ENCODE data around the gene SLC50A1. TPM values are rescaled to one million over a fixed set of nuclear protein-coding genes. Genes with fewer than 3 reads are reported as not detected.

The SLC50A1 gene, protein sequence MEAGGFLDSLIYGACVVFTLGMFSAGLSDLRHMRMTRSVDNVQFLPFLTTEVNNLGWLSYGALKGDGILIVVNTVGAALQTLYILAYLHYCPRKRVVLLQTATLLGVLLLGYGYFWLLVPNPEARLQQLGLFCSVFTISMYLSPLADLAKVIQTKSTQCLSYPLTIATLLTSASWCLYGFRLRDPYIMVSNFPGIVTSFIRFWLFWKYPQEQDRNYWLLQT
- 29.3 to 36.5 TPM (median 34.8 TPM) in 5 replicates for total RNA-seq (2022; extraction: Qiagen RNA extraction)

DNA sequence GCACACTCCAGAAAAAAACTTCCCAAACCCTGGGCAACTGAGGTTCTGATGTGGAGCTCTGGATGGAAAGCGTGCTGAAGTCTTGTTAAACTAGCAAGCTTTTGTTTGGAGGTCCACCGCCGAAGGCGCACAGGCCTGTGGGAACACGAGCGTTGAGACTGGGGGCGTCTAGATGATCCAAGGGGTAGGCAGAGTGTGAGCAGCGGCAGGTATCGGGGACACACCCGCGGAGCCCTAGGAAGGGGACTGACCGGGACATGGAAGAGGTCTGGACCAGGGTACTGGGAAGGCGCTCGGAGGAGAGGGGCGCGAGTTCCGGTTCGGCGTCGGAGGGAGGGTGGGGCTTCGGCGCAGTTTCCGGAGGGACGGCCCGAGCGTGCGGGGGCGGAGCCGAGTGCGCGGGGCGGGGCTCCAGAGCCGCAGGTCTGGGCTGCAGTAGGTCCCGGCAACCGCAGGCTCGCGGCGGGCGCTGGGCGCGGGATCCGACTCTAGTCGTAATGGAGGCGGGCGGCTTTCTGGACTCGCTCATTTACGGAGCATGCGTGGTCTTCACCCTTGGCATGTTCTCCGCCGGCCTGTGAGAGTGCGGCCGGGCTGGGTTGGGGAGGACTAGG is at the start of gene SLC50A1:
TSS of gene SLC50A1 (plus strand) at position 438 of the 614 bp plus-strand sequence. CDS start at position 498, 60 bp downstream.

DNA sequence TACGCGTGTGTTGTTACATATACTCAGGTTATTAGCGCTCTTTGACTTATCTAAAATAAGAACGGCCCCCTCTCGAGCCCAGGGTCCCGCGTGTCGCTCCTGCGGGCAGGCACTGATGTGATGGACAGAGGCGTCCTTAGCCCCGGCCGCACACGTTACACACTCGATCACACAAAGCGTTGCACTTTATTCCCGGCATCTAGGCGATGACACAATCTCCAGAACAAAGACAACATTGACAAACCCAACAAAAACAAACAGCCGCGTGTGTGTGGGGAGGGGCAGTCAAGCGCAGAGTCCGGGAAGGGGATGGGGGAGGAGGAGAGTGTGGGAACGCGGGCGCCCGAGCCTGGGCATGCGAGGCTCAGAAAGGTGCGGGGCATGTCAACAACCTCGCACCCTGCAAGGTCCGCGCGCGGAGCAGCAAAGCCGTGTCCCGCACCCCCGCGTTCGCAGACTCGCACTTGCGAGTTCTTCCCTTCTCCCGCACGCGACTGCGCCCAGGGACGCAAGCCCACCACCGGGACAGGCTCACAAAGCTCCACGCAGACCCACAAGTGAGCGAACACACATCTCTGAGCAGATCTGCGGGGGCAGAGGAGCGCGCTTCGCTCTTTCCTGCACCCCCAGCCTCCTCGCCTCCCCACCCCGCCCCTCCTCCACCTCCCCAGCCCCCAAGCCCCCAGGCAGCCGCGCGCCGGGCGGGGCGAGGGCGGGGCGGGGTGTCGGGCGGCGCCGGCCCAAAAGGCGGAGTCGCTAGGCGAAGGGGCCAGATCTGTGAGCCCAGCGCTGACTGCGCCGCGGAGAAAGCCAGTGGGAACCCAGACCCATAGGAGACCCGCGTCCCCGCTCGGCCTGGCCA is 8.3 kb upstream of the SLC50A1 start, which contains the start of gene EFNA1:
TSS of gene EFNA1 (plus strand) at position 772 of the 862 bp plus-strand sequence. CDS start 102 bp downstream, outside the sequence.

DNA sequence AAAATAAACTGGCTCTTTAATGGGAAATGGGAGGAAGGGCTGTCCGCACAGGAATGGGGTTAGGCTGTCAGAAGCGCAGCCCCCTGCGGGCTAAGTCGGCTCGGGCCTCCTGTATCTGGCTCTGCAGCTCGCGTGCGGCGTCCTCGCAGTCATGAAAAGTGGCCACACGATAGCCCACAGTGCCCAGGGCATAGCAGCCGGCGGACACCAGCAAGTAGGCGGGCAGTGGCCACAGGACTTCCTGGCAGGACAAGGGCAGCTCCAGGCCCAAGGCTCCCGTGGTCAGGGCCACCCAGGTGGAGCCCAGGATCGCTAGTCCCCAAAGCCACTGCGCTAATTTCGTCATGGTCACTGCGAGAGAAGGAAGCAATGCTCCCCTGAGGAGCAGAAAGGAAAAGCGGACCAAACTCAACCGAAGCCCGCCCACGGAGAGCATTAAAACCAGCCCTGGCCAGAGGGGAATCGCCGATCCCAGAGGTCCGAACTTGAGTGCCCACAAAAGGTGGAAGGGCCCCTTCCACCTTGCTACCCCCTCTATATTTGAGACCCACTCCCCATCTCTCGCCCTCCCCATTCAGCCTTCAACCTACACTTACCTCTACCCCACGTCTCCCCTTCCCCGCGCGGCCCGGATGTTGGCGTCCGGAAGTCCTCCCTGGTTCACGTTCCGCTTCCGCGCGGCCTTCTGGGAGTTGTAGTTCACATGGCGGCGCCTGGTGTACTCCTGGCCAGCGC is 4.4 kb downstream of the SLC50A1 start, which contains the start of gene DPM3:
TSS of gene DPM3 (minus strand) at position 637 of the 735 bp plus-strand sequence. CDS start at position 346, 291 bp downstream.

DNA sequence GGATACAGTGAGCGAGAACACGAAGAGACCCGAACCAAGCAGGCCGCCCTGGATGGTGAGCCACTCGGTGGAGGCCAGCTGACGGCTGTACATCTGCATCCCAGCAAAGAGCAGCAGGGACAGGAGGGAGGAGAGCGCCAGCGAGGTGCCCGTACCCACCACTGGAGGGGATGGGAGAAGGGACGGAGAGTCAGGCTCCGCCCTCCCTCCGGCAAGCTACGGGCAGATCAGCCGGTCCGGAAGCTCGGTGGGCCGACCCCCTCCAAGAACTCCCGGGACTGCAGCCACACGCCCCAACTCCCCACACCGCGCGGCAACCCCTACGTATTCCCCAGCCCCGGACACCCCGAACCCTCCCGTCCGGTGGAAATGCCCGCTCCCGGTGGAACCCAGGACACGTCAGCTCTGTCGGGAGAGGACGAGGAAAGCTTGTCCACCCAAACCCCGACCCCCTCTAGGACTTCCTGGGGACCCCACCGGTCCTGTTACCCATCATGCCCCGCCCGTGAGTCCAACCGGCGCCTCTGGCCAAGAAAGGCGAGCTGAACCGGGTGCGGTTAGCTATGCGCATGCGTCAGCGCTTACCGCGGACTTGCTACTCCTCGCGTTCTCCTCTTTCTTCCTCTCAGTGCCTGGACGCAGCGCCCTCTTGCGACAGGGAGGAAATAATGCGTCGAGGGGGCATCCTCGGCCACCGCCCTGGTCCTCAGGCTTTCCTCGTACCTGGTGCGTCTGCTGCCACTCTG is 37.3 kb downstream of the SLC50A1 start, which contains the start of gene KRTCAP2:
TSS of gene KRTCAP2 (minus strand) at position 573 of the 746 bp plus-strand sequence. CDS start at position 493, 80 bp downstream.

DNA sequence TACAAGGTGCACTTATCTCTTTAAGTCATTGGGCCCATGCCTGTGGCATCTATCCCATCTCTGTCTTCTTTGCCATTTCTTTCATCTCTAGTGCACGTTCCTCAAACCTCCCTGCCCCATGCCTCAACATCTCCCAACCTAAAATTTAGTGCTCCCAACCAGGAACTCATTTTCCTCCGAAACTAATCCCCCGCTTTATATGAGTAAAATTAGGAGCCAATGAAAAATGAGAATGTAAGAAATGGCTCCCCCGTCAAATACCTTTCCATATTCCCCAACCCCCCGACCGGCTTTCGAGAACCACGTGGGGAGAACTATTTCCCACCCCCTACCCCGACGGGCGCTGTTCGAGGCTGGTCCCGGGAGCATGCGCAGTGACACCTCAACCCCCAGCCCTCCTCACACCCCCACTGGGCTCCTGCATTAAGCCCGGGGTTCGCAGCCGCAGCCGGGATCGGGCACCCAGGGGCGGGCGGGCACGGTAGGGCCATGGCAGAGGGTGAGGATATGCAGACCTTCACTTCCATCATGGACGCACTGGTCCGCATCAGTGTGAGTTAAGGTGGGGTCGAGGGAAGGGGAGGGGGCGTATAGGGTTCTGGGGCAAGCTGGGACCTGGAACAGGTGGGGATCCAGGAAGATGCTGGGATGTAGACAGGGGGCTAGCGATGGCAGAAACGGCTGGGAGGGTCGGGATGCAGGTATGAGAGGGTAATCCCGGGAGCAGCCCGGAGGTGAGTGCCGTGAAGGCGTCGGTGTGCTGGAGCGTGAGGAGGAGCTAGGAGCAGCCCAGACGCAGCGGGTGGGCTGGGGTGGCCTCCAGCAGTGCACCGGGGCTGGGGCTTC is 38.0 kb downstream of the SLC50A1 start, which contains the start of gene TRIM46:
TSS of gene TRIM46 (plus strand) at position 372 of the 846 bp plus-strand sequence. CDS start at position 490, 118 bp downstream.

Other genes with a start within 250 kb of the SLC50A1 start
- gene PMVK, start 199.1 kb upstream of the SLC50A1 start, total RNA-seq (2022; extraction: Qiagen RNA extraction) = 39.3 to 49.1 TPM (median 42.6 TPM) in 5 replicates
- gene PBXIP1, start 179.8 kb upstream of the SLC50A1 start, total RNA-seq (2022; extraction: Qiagen RNA extraction) = 13.5 to 16.4 TPM (median 15.2 TPM) in 5 replicates
- gene PYGO2, start 174.1 kb upstream of the SLC50A1 start, total RNA-seq (2022; extraction: Qiagen RNA extraction) = 20.7 to 25.5 TPM (median 24.0 TPM) in 5 replicates
- gene SHC1, start 165.1 kb upstream of the SLC50A1 start, total RNA-seq (2022; extraction: Qiagen RNA extraction) = 128 to 159 TPM (median 156 TPM) in 5 replicates
- 329 to 371 TPM (median 349 TPM) in 5 replicates for gene CKS1B, start 161.2 kb upstream of the SLC50A1 start, total RNA-seq (2022; extraction: Qiagen RNA extraction)
- gene FLAD1, start 152.5 kb upstream of the SLC50A1 start, total RNA-seq (2022; extraction: Qiagen RNA extraction) = 37.8 to 47.0 TPM (median 44.5 TPM) in 5 replicates
- gene LENEP, start 142.3 kb upstream of the SLC50A1 start, total RNA-seq (2022; extraction: Qiagen RNA extraction) = not detected in 5 replicates
- gene ZBTB7B, start 133.1 kb upstream of the SLC50A1 start, total RNA-seq (2022; extraction: Qiagen RNA extraction) = 18.2 to 32.3 TPM (median 30.4 TPM) in 5 replicates
- 0.35 to 0.57 TPM (median 0.46 TPM) in 5 replicates for gene DCST2, start 102.1 kb upstream of the SLC50A1 start, total RNA-seq (2022; extraction: Qiagen RNA extraction)
- gene DCST1, start 102.0 kb upstream of the SLC50A1 start, total RNA-seq (2022; extraction: Qiagen RNA extraction) = 0.07 to 0.08 TPM in 2 of 5 replicates, not detected in the others
- 52.7 to 90.3 TPM (median 81.7 TPM) in 5 replicates for gene ADAM15, start 84.5 kb upstream of the SLC50A1 start, total RNA-seq (2022; extraction: Qiagen RNA extraction)
- gene EFNA4, start 72.1 kb upstream of the SLC50A1 start, total RNA-seq (2022; extraction: Qiagen RNA extraction) = 7.4 to 9.9 TPM (median 8.7 TPM) in 5 replicates
- 3.4 to 5.1 TPM (median 4.7 TPM) in 5 replicates for gene EFNA3, start 57.0 kb upstream of the SLC50A1 start, total RNA-seq (2022; extraction: Qiagen RNA extraction)
- gene EFNA1, start 8.0 kb upstream of the SLC50A1 start, total RNA-seq (2022; extraction: Qiagen RNA extraction) = 32.8 to 53.9 TPM (median 38.3 TPM) in 5 replicates
- gene DPM3, start 4.7 kb downstream of the SLC50A1 start, total RNA-seq (2022; extraction: Qiagen RNA extraction) = 73.6 to 114 TPM (median 112 TPM) in 5 replicates
- gene KRTCAP2, start 37.5 kb downstream of the SLC50A1 start, total RNA-seq (2022; extraction: Qiagen RNA extraction) = 220 to 279 TPM (median 243 TPM) in 5 replicates
- gene TRIM46, start 38.0 kb downstream of the SLC50A1 start, total RNA-seq (2022; extraction: Qiagen RNA extraction) = 1.4 to 2.5 TPM (median 2.1 TPM) in 5 replicates
- gene THBS3, start 72.0 kb downstream of the SLC50A1 start, total RNA-seq (2022; extraction: Qiagen RNA extraction) = 6.6 to 10.6 TPM (median 9.6 TPM) in 5 replicates
- 64.0 to 78.2 TPM (median 76.5 TPM) in 5 replicates for gene MTX1, start 72.8 kb downstream of the SLC50A1 start, total RNA-seq (2022; extraction: Qiagen RNA extraction)
- gene ENTREP3, start 119.6 kb downstream of the SLC50A1 start, total RNA-seq (2022; extraction: Qiagen RNA extraction) = 25.2 to 39.2 TPM (median 37.1 TPM) in 5 replicates
- gene SCAMP3, start 126.5 kb downstream of the SLC50A1 start, total RNA-seq (2022; extraction: Qiagen RNA extraction) = 99.6 to 133 TPM (median 128 TPM) in 5 replicates
- gene CLK2, start 137.7 kb downstream of the SLC50A1 start, total RNA-seq (2022; extraction: Qiagen RNA extraction) = 22.4 to 32.0 TPM (median 30.1 TPM) in 5 replicates
- 3.9 to 6.1 TPM (median 5.1 TPM) in 5 replicates for gene HCN3, start 141.6 kb downstream of the SLC50A1 start, total RNA-seq (2022; extraction: Qiagen RNA extraction)
- gene PKLR, start 165.6 kb downstream of the SLC50A1 start, total RNA-seq (2022; extraction: Qiagen RNA extraction) = 0.05 TPM in 1 of 5 replicates, not detected in the others
- 158 to 179 TPM (median 165 TPM) in 5 replicates for gene FDPS, start 173.0 kb downstream of the SLC50A1 start, total RNA-seq (2022; extraction: Qiagen RNA extraction)
- gene RUSC1, start 185.0 kb downstream of the SLC50A1 start, total RNA-seq (2022; extraction: Qiagen RNA extraction) = 39.2 to 60.5 TPM (median 58.5 TPM) in 5 replicates